ENCODE measurements around the gene CPN1.

The CPN1 gene

GRCh38 chr10:100020886-100021253 lies 60.8 kb downstream of the CPN1 start:
- H3K4me3 ChIP-seq (ENCODE audit: low read length): no peak overlapping the region
- no peak for DNase-seq

GRCh38 chr10:100020142-100020885 lies 61.4 kb downstream of the CPN1 start:
- Histone ChIP-seq H4K8ac (ENCODE audit: low read depth, low read length) (no peak overlapping the region), H3K4ac (ENCODE audit: low read depth, low read length) (no peak overlapping the region), H2BK15ac (replicated peaks; ENCODE audit: low read depth) (no peak overlapping the region), H3K23ac (ENCODE audit: low read length) (no peak overlapping the region), H3K4me1 (ENCODE audit: control insufficient read depth, low read depth, low read length) (no peaks in the 10 kb centered on the region), H3K27me3 (ENCODE audit: insufficient read depth, low read length, poor library complexity) (no peaks in the 10 kb centered on the region), H3K79me1 (ENCODE audit: low read length) (no peaks in the 10 kb centered on the region), H2BK120ac (ENCODE audit: low read depth, low read length) (no peak overlapping the region), H3K9ac (ENCODE audit: low read length) (no peak overlapping the region), H2BK5ac (ENCODE audit: low read length) (no peak overlapping the region), H3K79me2 (ENCODE audit: control insufficient read depth, insufficient read depth, low read length) (no peaks in the 10 kb centered on the region), H3K56ac (ENCODE audit: low read length) (no peak overlapping the region), H2AK5ac (ENCODE audit: low read length) (no peak overlapping the region), H4K5ac (ENCODE audit: low read length) (no peak overlapping the region), H3K36me3 (ENCODE audit: control insufficient read depth, insufficient read depth, low read length) (no peaks in the 10 kb centered on the region), H3K27ac (ENCODE audit: low read depth, low read length) (no peak overlapping the region), H3K4me3 (ENCODE audit: low read length) (no peak overlapping the region), H3K18ac (ENCODE audit: low read length) (no peak overlapping the region), H3K4me2 (ENCODE audit: low read length) (no peak overlapping the region)
- DNase-seq: no peak
- WGBS (ENCODE audit: extremely low coverage, insufficient coverage, low lambda C conversion rate): no CpG with 5 or more reads among the region's 5 CpGs

More at GRCh38 chr10:100020886-100021253, 60.8 kb downstream of the CPN1 start:
- H3K27me3 ChIP-seq (ENCODE audit: insufficient read depth, low read length, poor library complexity): no peaks in the 10 kb centered on the region
- no peaks in the 10 kb centered on the region for H3K36me3 ChIP-seq (ENCODE audit: control insufficient read depth, insufficient read depth, low read length)
- no peak overlapping the region for H4K5ac ChIP-seq (ENCODE audit: low read length)
- no peak overlapping the region for H3K27ac ChIP-seq (ENCODE audit: low read depth, low read length)
- H3K18ac ChIP-seq (ENCODE audit: low read length): no peak overlapping the region
- no peak overlapping the region for H3K9ac ChIP-seq (ENCODE audit: low read length)
- H3K4me2 ChIP-seq (ENCODE audit: low read length): no peak overlapping the region
- no peaks in the 10 kb centered on the region for H3K79me1 ChIP-seq (ENCODE audit: low read length)
- H3K56ac ChIP-seq (ENCODE audit: low read length): no peak overlapping the region
- no peaks in the 10 kb centered on the region for H3K79me2 ChIP-seq (ENCODE audit: control insufficient read depth, insufficient read depth, low read length)
- no peak overlapping the region for H2AK5ac ChIP-seq (ENCODE audit: low read length)
- H3K4me1 ChIP-seq (ENCODE audit: control insufficient read depth, low read depth, low read length): no peaks in the 10 kb centered on the region
- H2BK120ac ChIP-seq (ENCODE audit: low read depth, low read length): no peak overlapping the region
- H3K4ac ChIP-seq (ENCODE audit: low read depth, low read length): no peak overlapping the region
- no peak overlapping the region for H2BK5ac ChIP-seq (ENCODE audit: low read length)
- WGBS (ENCODE audit: extremely low coverage, insufficient coverage, low lambda C conversion rate): no CpG with 5 or more reads among the region's 11 CpGs
- H2BK15ac ChIP-seq (replicated peaks; ENCODE audit: low read depth): no peak overlapping the region
- no peak overlapping the region for H3K23ac ChIP-seq (ENCODE audit: low read length)
- H4K8ac ChIP-seq (ENCODE audit: low read depth, low read length): no peak overlapping the region

- H3K23ac ChIP-seq (ENCODE audit: low read length): no peak overlapping the region
- H3K79me2 ChIP-seq (ENCODE audit: control insufficient read depth, insufficient read depth, low read length): no peaks in the 10 kb centered on the region
- no peaks in the 10 kb centered on the region for H3K4me1 ChIP-seq (ENCODE audit: control insufficient read depth, low read depth, low read length)
- H3K4me2 ChIP-seq (ENCODE audit: low read length): no peak overlapping the region
- no peak overlapping the region for H2BK5ac ChIP-seq (ENCODE audit: low read length)
- H3K36me3 ChIP-seq (ENCODE audit: control insufficient read depth, insufficient read depth, low read length): no peaks in the 10 kb centered on the region
- H2BK15ac ChIP-seq (replicated peaks; ENCODE audit: low read depth): no peak overlapping the region
- peak; percentile 78 for DNase-seq
- WGBS (ENCODE audit: extremely low coverage, insufficient coverage, low lambda C conversion rate): no CpG with 5 or more reads among the region's 3 CpGs
- no peak overlapping the region for H2AK5ac ChIP-seq (ENCODE audit: low read length)
- no peak overlapping the region for H3K27ac ChIP-seq (ENCODE audit: low read depth, low read length)
- H3K27me3 ChIP-seq (ENCODE audit: insufficient read depth, low read length, poor library complexity): no peaks in the 10 kb centered on the region
- no peak overlapping the region for H3K4ac ChIP-seq (ENCODE audit: low read depth, low read length)
- no peak overlapping the region for H4K5ac ChIP-seq (ENCODE audit: low read length)
- H4K8ac ChIP-seq (ENCODE audit: low read depth, low read length): no peak overlapping the region
- no peaks in the 10 kb centered on the region for H3K79me1 ChIP-seq (ENCODE audit: low read length)
- H3K56ac ChIP-seq (ENCODE audit: low read length): no peak overlapping the region
- no peak overlapping the region for H2BK120ac ChIP-seq (ENCODE audit: low read depth, low read length)
- no peak overlapping the region for H3K9ac ChIP-seq (ENCODE audit: low read length)
- no peak overlapping the region for H3K4me3 ChIP-seq (ENCODE audit: low read length)
- H3K18ac ChIP-seq (ENCODE audit: low read length): no peak overlapping the region
Observed at GRCh38 chr10:100019787-100020141, 61.9 kb downstream of the CPN1 start.

- no peak overlapping the region for H4K5ac ChIP-seq (ENCODE audit: low read length)
- peaks cover under 1% of the 10 kb centered on the region for H3K79me1 ChIP-seq (ENCODE audit: low read length)
- WGBS (ENCODE audit: extremely low coverage, insufficient coverage, low lambda C conversion rate): no CpG with 5 or more reads among the region's 5 CpGs
- peaks cover 2% of the 10 kb centered on the region for H3K79me2 ChIP-seq (ENCODE audit: control insufficient read depth, insufficient read depth, low read length)
- H3K4me3 ChIP-seq (ENCODE audit: low read length): no peak overlapping the region
- H3K27ac ChIP-seq (ENCODE audit: low read depth, low read length): no peak overlapping the region
- no peaks in the 10 kb centered on the region for H3K36me3 ChIP-seq (ENCODE audit: control insufficient read depth, insufficient read depth, low read length)
- H3K9ac ChIP-seq (ENCODE audit: low read length): no peak overlapping the region
- no peak overlapping the region for H3K23ac ChIP-seq (ENCODE audit: low read length)
- H3K4me2 ChIP-seq (ENCODE audit: low read length): no peak overlapping the region
- H2BK15ac ChIP-seq (replicated peaks; ENCODE audit: low read depth): no peak overlapping the region
- no peaks in the 10 kb centered on the region for H3K27me3 ChIP-seq (ENCODE audit: insufficient read depth, low read length, poor library complexity)
- H2BK5ac ChIP-seq (ENCODE audit: low read length): no peak overlapping the region
- H3K56ac ChIP-seq (ENCODE audit: low read length): no peak overlapping the region
- no peaks in the 10 kb centered on the region for H3K4me1 ChIP-seq (ENCODE audit: control insufficient read depth, low read depth, low read length)
- no peak overlapping the region for H4K8ac ChIP-seq (ENCODE audit: low read depth, low read length)
- H2AK5ac ChIP-seq (ENCODE audit: low read length): no peak overlapping the region
- no peak overlapping the region for H3K18ac ChIP-seq (ENCODE audit: low read length)
- DNase-seq: no peak
- no peak overlapping the region for H2BK120ac ChIP-seq (ENCODE audit: low read depth, low read length)
- H3K4ac ChIP-seq (ENCODE audit: low read depth, low read length): no peak overlapping the region
Observed at GRCh38 chr10:100014071-100014762, 67.5 kb downstream of the CPN1 start.

GRCh38 chr10:100013621-100014020 lies 68.0 kb downstream of the CPN1 start:
- no peak overlapping the region for H3K4me2 ChIP-seq (ENCODE audit: low read length)
- DNase-seq: no peak
- H3K79me1 ChIP-seq (ENCODE audit: low read length): peaks cover 4% of the 10 kb centered on the region
- no peak overlapping the region for H4K8ac ChIP-seq (ENCODE audit: low read depth, low read length)
- no peak overlapping the region for H3K4ac ChIP-seq (ENCODE audit: low read depth, low read length)
- no peak overlapping the region for H2BK15ac ChIP-seq (replicated peaks; ENCODE audit: low read depth)
- no peak overlapping the region for H2BK120ac ChIP-seq (ENCODE audit: low read depth, low read length)
- no peak overlapping the region for H2BK5ac ChIP-seq (ENCODE audit: low read length)
- no peaks in the 10 kb centered on the region for H3K4me1 ChIP-seq (ENCODE audit: control insufficient read depth, low read depth, low read length)
- H3K79me2 ChIP-seq (ENCODE audit: control insufficient read depth, insufficient read depth, low read length): peaks cover 5% of the 10 kb centered on the region
- H3K56ac ChIP-seq (ENCODE audit: low read length): no peak overlapping the region
- no peaks in the 10 kb centered on the region for H3K27me3 ChIP-seq (ENCODE audit: insufficient read depth, low read length, poor library complexity)
- no peak overlapping the region for H2AK5ac ChIP-seq (ENCODE audit: low read length)
- no peaks in the 10 kb centered on the region for H3K36me3 ChIP-seq (ENCODE audit: control insufficient read depth, insufficient read depth, low read length)
- H3K27ac ChIP-seq (ENCODE audit: low read depth, low read length): no peak overlapping the region
- no CpG with 5 or more reads among the region's 1 CpG for WGBS (ENCODE audit: extremely low coverage, insufficient coverage, low lambda C conversion rate)
- H3K18ac ChIP-seq (ENCODE audit: low read length): no peak overlapping the region
- no peak overlapping the region for H3K9ac ChIP-seq (ENCODE audit: low read length)
- H3K4me3 ChIP-seq (ENCODE audit: low read length): no peak overlapping the region
- no peak overlapping the region for H3K23ac ChIP-seq (ENCODE audit: low read length)
- no peak overlapping the region for H4K5ac ChIP-seq (ENCODE audit: low read length)
